Measurements from ENCODE around the gene RPS3. TPM values are rescaled to one million over a fixed set of nuclear protein-coding genes. Genes with fewer than 3 reads are reported as not detected.
"Not testable (repeated sequence)": the region's sequence is repeated elsewhere in the genome, so short reads cannot be mapped to it uniquely, and the experiment has no call there.

Gene RPS3
- total RNA-seq, 1 donor from 2014 or later = 827 TPM

GRCh38 chr11:75403037-75403436, 3.7 kb downstream of the RPS3 start:
- intact Hi-C loops (cut with DNase I) = no loop called here
- ATAC-seq (ENCODE audit: poor library complexity) (no peak), DNase-seq (no peak)

- intact Hi-C loops (cut with DNase I) = no loop called here
- ATAC-seq (ENCODE audit: poor library complexity) = no peak
- DNase-seq = no peak
These were observed 4.8 kb downstream of the RPS3 start for GRCh38 chr11:75403983-75404658.

- no peak for DNase-seq
- no peak for ATAC-seq (ENCODE audit: poor library complexity)
- intact Hi-C loops (cut with DNase I) = no loop called here
These were observed 7.0 kb downstream of the RPS3 start for GRCh38 chr11:75406338-75406777.

- no peak for DNase-seq
- no peak for ATAC-seq (ENCODE audit: poor library complexity)
- intact Hi-C loops (cut with DNase I) = no loop called here
These were observed 9.6 kb downstream of the RPS3 start for GRCh38 chr11:75408957-75409219.

GRCh38 chr11:75409971-75410370, 10.7 kb downstream of the RPS3 start:
- DNase-seq; intact Hi-C loops (cut with DNase I); ATAC-seq (ENCODE audit: poor library complexity): not testable (repeated sequence)

GRCh38 chr11:75413146-75413545, 13.8 kb downstream of the RPS3 start:
- intact Hi-C loops (cut with DNase I); DNase-seq; ATAC-seq (ENCODE audit: poor library complexity): not testable (repeated sequence)

- intact Hi-C loops (cut with DNase I) = no loop called here
- ATAC-seq (ENCODE audit: poor library complexity) (no peak), DNase-seq (no peak)
These were observed 14.5 kb downstream of the RPS3 start for GRCh38 chr11:75413864-75414263.

GRCh38 chr11:75420224-75421034, 21.1 kb downstream of the RPS3 start:
- DNase-seq (no peak), ATAC-seq (ENCODE audit: poor library complexity) (no peak)
- intact Hi-C loops (cut with DNase I) = no loop called here

GRCh38 chr11:75421035-75421602, 21.8 kb downstream of the RPS3 start:
- intact Hi-C loops (cut with DNase I) = no loop called here
- no peak for ATAC-seq (ENCODE audit: poor library complexity)
- no peak for DNase-seq

GRCh38 chr11:75421902-75422247, 22.6 kb downstream of the RPS3 start:
- ATAC-seq (ENCODE audit: poor library complexity) = no peak
- no peak for DNase-seq
- intact Hi-C loops (cut with DNase I) = no loop called here

- DNase-seq (no peak), ATAC-seq (ENCODE audit: poor library complexity) (no peak)
These were observed 23.2 kb downstream of the RPS3 start for GRCh38 chr11:75422248-75423231.

GRCh38 chr11:75423721-75424120, 24.4 kb downstream of the RPS3 start:
- intact Hi-C loops (cut with DNase I) = no loop called here
- no peak for ATAC-seq (ENCODE audit: poor library complexity)
- no peak for DNase-seq

More at GRCh38 chr11:75422248-75423231, 23.2 kb downstream of the RPS3 start:
- intact Hi-C loops (cut with DNase I) = no loop called here

- ATAC-seq (ENCODE audit: poor library complexity) = no peak
- intact Hi-C loops (cut with DNase I) = no loop called here
These were observed 25.1 kb downstream of the RPS3 start for GRCh38 chr11:75424396-75424795.

GRCh38 chr11:75425422-75425821, 26.1 kb downstream of the RPS3 start:
- intact Hi-C loops (cut with DNase I) = no loop called here
- ATAC-seq (ENCODE audit: poor library complexity) = no peak
- no peak for DNase-seq

More at GRCh38 chr11:75424396-75424795, 25.1 kb downstream of the RPS3 start:
- no peak for DNase-seq

GRCh38 chr11:75426720-75427086, 27.4 kb downstream of the RPS3 start:
- no peak for DNase-seq
- ATAC-seq (ENCODE audit: poor library complexity) = no peak
- intact Hi-C loops (cut with DNase I) = no loop called here

- no peak for DNase-seq
- intact Hi-C loops (cut with DNase I) = no loop called here
- no peak for ATAC-seq (ENCODE audit: poor library complexity)
These were observed 27.9 kb downstream of the RPS3 start for GRCh38 chr11:75427181-75427580.

- ATAC-seq (ENCODE audit: poor library complexity) (peak; percentile 95), DNase-seq (peak; percentile 97)
- intact Hi-C loops (cut with DNase I) = no loop called here
These were observed 29.0 kb downstream of the RPS3 start for GRCh38 chr11:75428281-75428724.

GRCh38 chr11:75428989-75429640, 29.8 kb downstream of the RPS3 start:
- intact Hi-C loops (cut with DNase I) = no loop called here
- no peak for DNase-seq
- no peak for ATAC-seq (ENCODE audit: poor library complexity)

GRCh38 chr11:75429641-75429901, 30.3 kb downstream of the RPS3 start:
- ATAC-seq (ENCODE audit: poor library complexity) (no peak), DNase-seq (no peak)
- intact Hi-C loops (cut with DNase I) = no loop called here

Measured in Right ventricle myocardium superior (tissue), 1 donor.